Natural killer cell treated with Interleukin-12 subunit alpha and Interleukin-12 subunit beta and Interleukin-15 and Interleukin-18, amount 100 ng/mL, for 72 hours (primary cell): ENCODE results near the gene CEP290. TPM values are rescaled to one million over a fixed set of nuclear protein-coding genes. Genes with fewer than 3 reads are reported as not detected.
A peak's percentile ranks its signal among the peaks of the same experiment; 100 is the strongest.

ENCODE experiments used
- ATAC-seq, 2 donors: fragments of 150-1000 bp; cut with Tn5 transposase in 1 of 2; sonication (Bioruptor Pico), chemical (Tn5 transposase) in 1 of 2; 2 replicates each; pipeline ENCODE4 v1.10.0; 2021
- DNase-seq: peaks from one replicate; pipeline ENCODE4 v3.0.0; 2022; ENCODE audit warnings: low spot score
- H3K27ac Mint-ChIP-seq, 2 donors: 1 replicate in 1 of 2; 2 replicates in 1 of 2; pipeline ENCODE4 v1.8.0; 2022; ENCODE audit warnings: mixed read lengths in 2 of 2, mild to moderate bottlenecking in 1 of 2, moderate library complexity in 1 of 2
- H3K27me3 Mint-ChIP-seq, 2 donors: 1 replicate in 1 of 2; 2 replicates in 1 of 2; pipeline ENCODE4 v1.8.0; 2022; ENCODE audit warnings: mixed read lengths in 2 of 2
- H3K36me3 Mint-ChIP-seq: one replicate; pipeline ENCODE4 v1.8.0; 2022; ENCODE audit warnings: mixed read lengths
- H3K4me1 Mint-ChIP-seq, 2 donors: 1 replicate in 1 of 2; 2 replicates in 1 of 2; pipeline ENCODE4 v1.8.0; 2022; ENCODE audit warnings: low read depth in 2 of 2, mixed read lengths in 2 of 2, mild to moderate bottlenecking in 1 of 2
- H3K4me3 Mint-ChIP-seq: one replicate; pipeline ENCODE4 v1.8.0; 2022; ENCODE audit warnings: mixed read lengths
- H3K9me3 Mint-ChIP-seq: 2 replicates; pipeline ENCODE4 v1.8.0; 2022; ENCODE audit warnings: mixed read lengths
- total RNA-seq, 2 donors: library from RNA; stranded (reverse); gene quantifications; one replicate each; pipeline ENCODE4 v1.2.3, GENCODE V29; 2022

The CEP290 gene, protein sequence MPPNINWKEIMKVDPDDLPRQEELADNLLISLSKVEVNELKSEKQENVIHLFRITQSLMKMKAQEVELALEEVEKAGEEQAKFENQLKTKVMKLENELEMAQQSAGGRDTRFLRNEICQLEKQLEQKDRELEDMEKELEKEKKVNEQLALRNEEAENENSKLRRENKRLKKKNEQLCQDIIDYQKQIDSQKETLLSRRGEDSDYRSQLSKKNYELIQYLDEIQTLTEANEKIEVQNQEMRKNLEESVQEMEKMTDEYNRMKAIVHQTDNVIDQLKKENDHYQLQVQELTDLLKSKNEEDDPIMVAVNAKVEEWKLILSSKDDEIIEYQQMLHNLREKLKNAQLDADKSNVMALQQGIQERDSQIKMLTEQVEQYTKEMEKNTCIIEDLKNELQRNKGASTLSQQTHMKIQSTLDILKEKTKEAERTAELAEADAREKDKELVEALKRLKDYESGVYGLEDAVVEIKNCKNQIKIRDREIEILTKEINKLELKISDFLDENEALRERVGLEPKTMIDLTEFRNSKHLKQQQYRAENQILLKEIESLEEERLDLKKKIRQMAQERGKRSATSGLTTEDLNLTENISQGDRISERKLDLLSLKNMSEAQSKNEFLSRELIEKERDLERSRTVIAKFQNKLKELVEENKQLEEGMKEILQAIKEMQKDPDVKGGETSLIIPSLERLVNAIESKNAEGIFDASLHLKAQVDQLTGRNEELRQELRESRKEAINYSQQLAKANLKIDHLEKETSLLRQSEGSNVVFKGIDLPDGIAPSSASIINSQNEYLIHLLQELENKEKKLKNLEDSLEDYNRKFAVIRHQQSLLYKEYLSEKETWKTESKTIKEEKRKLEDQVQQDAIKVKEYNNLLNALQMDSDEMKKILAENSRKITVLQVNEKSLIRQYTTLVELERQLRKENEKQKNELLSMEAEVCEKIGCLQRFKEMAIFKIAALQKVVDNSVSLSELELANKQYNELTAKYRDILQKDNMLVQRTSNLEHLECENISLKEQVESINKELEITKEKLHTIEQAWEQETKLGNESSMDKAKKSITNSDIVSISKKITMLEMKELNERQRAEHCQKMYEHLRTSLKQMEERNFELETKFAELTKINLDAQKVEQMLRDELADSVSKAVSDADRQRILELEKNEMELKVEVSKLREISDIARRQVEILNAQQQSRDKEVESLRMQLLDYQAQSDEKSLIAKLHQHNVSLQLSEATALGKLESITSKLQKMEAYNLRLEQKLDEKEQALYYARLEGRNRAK (N-terminal part only)
- total RNA-seq, result 10 to 100 TPM; 12.6 to 22.2 TPM

DNA sequence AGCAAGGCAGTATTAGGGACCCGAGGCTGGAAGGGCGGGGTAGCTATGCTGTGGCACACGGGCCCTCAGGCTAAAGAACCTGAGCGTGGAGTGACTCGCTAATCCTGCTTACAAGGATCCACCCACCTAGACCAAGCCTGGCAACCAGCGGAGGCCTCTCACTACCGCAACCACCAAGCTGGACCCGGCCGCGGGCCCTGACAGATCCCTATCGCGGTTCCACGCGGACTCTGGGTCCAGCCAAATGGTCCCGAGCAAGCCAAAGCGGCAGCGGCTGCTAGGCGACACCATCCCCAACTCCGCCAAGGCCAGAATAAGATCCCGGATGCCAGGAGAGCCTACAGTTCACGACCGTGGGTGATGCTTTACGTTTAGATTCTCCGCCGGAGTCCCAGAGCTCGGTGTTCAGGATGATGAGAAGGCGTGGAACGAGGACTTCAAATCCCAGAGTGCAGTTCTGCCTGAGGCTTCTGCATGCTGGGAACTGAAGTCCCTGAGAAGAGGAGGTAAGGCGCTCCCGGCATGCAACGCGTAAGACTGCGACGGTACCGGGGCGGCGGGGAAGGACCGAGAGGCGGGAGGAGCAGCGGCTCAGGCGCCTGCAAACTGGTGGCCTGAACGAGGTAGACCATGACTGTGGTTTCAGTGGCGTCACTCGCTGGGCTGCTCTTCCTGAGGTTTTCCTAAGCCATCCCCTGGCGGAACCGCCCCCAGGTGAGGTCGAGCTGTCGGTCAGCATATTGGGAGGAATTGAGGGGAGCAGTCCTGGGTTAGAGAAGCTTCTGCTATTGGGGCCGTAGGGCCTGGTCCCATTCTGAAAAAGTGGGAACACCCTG, at the start of gene CEP290, which contains the start of gene TMTC3:
Gene CEP290, minus strand, starts transcription at position 315 of the 836 bp plus-strand sequence. CDS start 781 bp downstream, outside the sequence.
Gene TMTC3, plus strand, starts transcription at position 534 of the 836 bp plus-strand sequence. CDS start 6,009 bp downstream, outside the sequence.
- Mint-ChIP-seq H3K9me3 (no peaks in the 10 kb centered on the region), H3K4me1 (peaks cover 26 to 30% of the 10 kb centered on the region in 2 donors)
- peak; percentile 95 for DNase-seq

DNA sequence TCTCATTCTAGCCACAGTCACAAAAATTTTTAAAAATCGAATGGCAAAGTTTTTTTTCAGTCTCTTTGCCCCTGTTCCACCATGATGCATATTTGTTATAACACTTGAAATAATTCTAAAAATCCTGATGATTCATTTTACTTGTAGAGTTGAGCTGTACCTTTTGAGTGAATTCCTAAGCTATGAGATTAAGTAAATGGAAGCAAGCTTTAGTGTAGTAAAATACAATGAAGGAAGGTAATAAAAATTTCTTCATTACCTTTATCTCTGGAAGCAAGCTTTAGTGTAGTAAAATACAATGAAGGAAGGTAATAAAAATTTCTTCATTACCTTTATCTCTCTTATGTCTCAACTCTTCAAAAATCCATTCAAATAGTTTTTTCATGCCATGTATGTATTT, 46.3 kb upstream of the CEP290 start:
- no peaks in the 10 kb centered on the region for H3K9me3 Mint-ChIP-seq
- no peaks in the 10 kb centered on the region for H3K27me3 Mint-ChIP-seq
- H3K4me1 Mint-ChIP-seq, result no peaks in the 10 kb centered on the region
- DNase-seq, result no peak
- no peaks in the 10 kb centered on the region for H3K36me3 Mint-ChIP-seq
- no peak overlapping the region for H3K4me3 Mint-ChIP-seq
- no peak overlapping the region for H3K27ac Mint-ChIP-seq
- ATAC-seq, result no peak

More for the DNA sequence above, at the start of gene CEP290, which contains the start of gene TMTC3:
- ATAC-seq, result peak; percentile 99 to 100
- H3K36me3 Mint-ChIP-seq, result peaks cover 17% of the 10 kb centered on the region
- H3K27ac Mint-ChIP-seq, result peak within 1 kb of the TSS; percentile 75 to 92
- H3K27me3 Mint-ChIP-seq, result no peaks in the 10 kb centered on the region
- H3K4me3 Mint-ChIP-seq, result peak within 1 kb of the TSS; percentile 93

DNA sequence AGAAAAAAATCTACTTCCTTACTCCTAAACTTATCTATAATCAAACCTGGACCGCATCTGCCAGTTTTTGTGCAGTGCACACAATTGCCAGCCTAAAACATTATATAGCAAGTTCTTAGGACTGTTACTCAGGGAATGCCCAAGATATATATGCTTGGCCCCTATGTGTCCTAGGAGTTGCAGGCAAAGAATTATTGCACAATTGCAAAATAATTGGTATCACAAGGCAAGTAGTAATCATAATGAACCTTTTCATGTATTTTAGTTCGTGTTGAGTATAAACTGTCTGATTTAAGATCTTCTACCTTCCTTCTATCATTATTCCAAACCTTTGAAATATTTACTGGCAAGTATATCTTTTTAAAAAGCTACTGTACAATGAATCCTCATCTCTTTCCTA, 45.7 kb upstream of the CEP290 start:
- ATAC-seq (no peak), DNase-seq (no peak)
- no peaks in the 10 kb centered on the region for H3K36me3 Mint-ChIP-seq
- H3K27me3 Mint-ChIP-seq, result no peaks in the 10 kb centered on the region
- H3K27ac Mint-ChIP-seq, result no peak overlapping the region
- H3K9me3 Mint-ChIP-seq, result no peaks in the 10 kb centered on the region
- H3K4me1 Mint-ChIP-seq, result no peaks in the 10 kb centered on the region
- no peak overlapping the region for H3K4me3 Mint-ChIP-seq

DNA sequence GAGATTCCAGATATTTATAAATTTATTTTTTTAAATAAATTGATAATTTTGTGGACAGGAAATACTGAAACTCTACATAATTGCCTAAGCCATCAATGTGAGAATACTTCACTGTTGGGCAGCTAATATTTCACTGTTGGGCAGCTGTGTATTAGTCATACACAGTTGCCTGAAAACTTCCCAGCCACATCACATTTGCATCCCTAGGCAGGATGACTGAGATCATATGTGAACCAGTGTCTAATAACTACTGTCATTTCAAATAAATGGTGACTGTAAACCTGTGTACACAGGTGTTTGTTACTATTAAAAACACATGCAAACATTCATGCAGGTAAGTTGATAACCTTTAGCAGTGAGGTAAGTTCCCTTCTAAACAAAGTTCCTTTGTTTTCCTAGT, 44.1 kb upstream of the CEP290 start:
- H3K27me3 Mint-ChIP-seq, result no peaks in the 10 kb centered on the region
- H3K4me3 Mint-ChIP-seq, result no peak overlapping the region
- no peaks in the 10 kb centered on the region for H3K9me3 Mint-ChIP-seq
- H3K36me3 Mint-ChIP-seq, result peaks cover 7% of the 10 kb centered on the region
- ATAC-seq (no peak), DNase-seq (no peak)
- H3K4me1 Mint-ChIP-seq, result no peaks in the 10 kb centered on the region
- H3K27ac Mint-ChIP-seq, result no peak overlapping the region

DNA sequence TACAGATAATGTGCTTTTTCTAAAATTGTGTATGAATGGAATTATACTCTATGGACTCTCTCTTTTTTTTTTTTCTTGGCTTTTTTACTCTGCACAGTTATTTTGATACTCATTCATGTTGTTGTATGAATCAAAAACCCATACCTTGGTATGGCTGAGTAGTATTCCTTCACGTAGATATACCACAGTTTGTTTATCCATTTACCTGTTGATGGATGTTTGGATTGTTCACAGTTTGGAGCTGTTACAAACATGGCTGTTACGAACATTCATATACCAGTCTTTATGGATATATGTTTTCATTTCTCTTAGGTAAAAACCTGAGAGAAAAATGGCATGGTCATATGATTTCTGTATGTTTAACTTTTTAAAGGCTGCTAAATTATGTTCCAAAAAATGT, 43.4 kb upstream of the CEP290 start:
- H3K4me3 Mint-ChIP-seq, result no peak overlapping the region
- no peak for DNase-seq
- no peaks in the 10 kb centered on the region for H3K9me3 Mint-ChIP-seq
- H3K4me1 Mint-ChIP-seq, result no peaks in the 10 kb centered on the region
- H3K27me3 Mint-ChIP-seq, result no peaks in the 10 kb centered on the region
- no peak overlapping the region for H3K27ac Mint-ChIP-seq
- ATAC-seq, result no peak
- peaks cover 10% of the 10 kb centered on the region for H3K36me3 Mint-ChIP-seq

DNA sequence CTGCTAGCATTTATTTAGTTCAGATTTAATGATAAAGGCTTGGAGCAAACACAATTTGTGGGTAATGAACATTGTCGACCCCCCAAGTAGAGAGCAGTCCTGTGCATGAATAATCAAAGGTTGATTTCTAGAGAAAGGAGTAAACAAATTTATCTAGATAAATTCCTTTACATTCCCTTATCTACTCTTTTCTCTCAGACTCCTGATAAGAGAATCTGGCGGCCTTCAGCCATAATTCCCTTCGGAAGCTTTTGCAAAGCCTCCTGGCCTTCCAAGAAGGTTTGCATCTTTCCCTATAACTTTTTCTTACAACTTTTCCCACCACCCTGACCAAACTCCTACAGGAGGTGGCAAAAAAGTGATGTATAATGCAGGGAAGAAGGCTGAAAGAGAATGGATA, 42.3 kb upstream of the CEP290 start:
- ATAC-seq, result no peak
- H3K36me3 Mint-ChIP-seq, result peaks cover 16% of the 10 kb centered on the region
- no peak for DNase-seq
- no peaks in the 10 kb centered on the region for H3K27me3 Mint-ChIP-seq
- H3K27ac Mint-ChIP-seq, result no peak overlapping the region
- H3K9me3 Mint-ChIP-seq, result no peaks in the 10 kb centered on the region
- H3K4me1 Mint-ChIP-seq, result no peaks in the 10 kb centered on the region
- no peak overlapping the region for H3K4me3 Mint-ChIP-seq

DNA sequence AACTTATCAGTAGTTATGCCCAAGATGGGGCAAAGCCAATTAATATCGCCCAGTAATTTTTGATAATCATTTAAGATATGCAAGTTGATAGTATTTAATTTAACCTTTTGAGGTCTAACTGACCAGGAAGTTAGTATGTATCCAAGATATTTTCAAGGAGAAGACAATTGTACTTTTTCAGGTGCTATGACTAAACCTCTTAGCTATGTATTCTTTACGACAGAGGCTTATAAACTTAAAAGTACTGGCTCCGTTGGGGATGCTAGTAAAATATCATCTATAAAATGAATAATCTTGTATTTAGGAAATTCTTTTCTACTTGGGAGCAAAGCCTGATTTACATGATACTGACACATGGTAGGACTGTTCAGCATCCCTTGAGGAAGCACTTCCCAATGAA, 40.5 kb upstream of the CEP290 start:
- peaks cover 16% of the 10 kb centered on the region for H3K36me3 Mint-ChIP-seq
- no peak for DNase-seq
- no peaks in the 10 kb centered on the region for H3K27me3 Mint-ChIP-seq
- H3K4me3 Mint-ChIP-seq, result no peak overlapping the region
- H3K27ac Mint-ChIP-seq, result no peak overlapping the region
- no peak for ATAC-seq
- H3K9me3 Mint-ChIP-seq, result no peaks in the 10 kb centered on the region
- H3K4me1 Mint-ChIP-seq, result no peaks in the 10 kb centered on the region

DNA sequence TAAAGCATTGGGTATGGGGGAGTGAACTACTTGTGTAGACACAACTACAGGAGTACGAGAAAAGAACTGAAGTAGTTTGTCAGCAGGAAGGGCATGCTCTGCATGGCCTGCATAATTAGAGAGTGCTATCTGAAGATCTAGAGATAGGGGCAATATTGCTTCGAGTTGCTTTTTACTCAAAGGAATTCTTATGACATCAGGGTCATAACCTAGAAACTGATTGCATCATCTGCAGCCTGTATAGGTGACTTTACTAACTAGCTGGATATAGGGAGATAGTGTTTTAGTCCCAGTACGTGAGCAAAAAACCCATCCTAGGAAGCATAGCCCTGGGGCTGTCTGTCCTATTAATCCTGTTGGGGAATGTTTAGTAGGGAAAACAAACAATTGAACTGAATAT, 40.0 kb upstream of the CEP290 start:
- Mint-ChIP-seq H3K27ac (no peak overlapping the region), H3K4me3 (no peak overlapping the region), H3K9me3 (no peaks in the 10 kb centered on the region), H3K36me3 (peaks cover 17% of the 10 kb centered on the region), H3K27me3 (no peaks in the 10 kb centered on the region), H3K4me1 (no peaks in the 10 kb centered on the region)
- ATAC-seq (no peak), DNase-seq (no peak)

DNA sequence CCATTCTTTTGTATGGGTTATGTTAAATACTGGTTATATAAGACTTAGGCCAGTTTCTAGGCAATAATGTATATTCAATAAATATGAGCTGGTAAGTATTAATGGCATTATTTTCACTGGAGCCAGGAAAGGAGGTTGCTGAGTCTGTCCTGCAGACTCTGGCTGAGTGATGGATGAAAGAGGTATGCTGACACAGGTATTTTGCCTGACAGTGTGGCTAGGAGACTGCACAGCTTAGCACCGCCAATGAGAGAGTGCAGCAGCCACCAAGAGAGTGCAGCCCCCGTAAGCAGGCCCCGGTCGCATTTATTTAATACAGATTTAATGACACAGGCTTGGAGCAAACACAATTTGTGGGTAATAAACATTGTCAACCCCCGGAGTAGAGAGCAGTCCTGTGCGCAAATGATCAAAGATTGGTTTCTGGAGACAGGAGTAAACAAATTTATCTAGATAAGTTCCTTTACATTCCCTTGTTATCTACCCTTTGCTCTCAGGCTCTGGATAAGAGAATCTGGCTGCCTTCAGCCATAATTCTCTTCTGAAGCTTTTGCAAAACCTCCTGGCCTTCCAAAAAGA, 37.6 kb upstream of the CEP290 start:
- Mint-ChIP-seq H3K4me1 (no peaks in the 10 kb centered on the region), H3K9me3 (no peaks in the 10 kb centered on the region), H3K27me3 (no peaks in the 10 kb centered on the region), H3K4me3 (no peak overlapping the region), H3K27ac (no peak overlapping the region), H3K36me3 (peaks cover 30% of the 10 kb centered on the region)
- ATAC-seq, result no peak
- no peak for DNase-seq

DNA sequence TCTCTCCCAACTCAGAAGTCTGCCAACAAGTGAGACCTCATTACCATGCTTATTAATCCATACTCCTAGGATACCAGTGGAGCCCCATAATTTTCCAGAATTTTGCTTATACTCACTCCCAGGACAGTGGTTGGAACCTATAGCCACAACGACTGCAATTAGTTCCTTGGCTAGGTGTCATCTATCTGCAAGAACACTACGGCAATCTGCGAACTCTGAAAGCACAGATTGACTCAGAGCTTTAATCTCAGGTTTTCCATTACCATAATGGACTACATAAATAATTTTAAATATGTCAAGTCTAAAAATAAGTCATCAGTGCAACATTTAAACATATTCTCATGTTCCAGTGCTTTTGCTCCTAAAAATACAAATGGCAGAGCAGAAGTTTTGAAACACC, 33.7 kb upstream of the CEP290 start:
- no peaks in the 10 kb centered on the region for H3K27me3 Mint-ChIP-seq
- no peaks in the 10 kb centered on the region for H3K4me1 Mint-ChIP-seq
- ATAC-seq (no peak), DNase-seq (no peak)
- H3K9me3 Mint-ChIP-seq, result no peaks in the 10 kb centered on the region
- no peak overlapping the region for H3K27ac Mint-ChIP-seq
- H3K36me3 Mint-ChIP-seq, result peaks cover 28% of the 10 kb centered on the region
- H3K4me3 Mint-ChIP-seq, result no peak overlapping the region

DNA sequence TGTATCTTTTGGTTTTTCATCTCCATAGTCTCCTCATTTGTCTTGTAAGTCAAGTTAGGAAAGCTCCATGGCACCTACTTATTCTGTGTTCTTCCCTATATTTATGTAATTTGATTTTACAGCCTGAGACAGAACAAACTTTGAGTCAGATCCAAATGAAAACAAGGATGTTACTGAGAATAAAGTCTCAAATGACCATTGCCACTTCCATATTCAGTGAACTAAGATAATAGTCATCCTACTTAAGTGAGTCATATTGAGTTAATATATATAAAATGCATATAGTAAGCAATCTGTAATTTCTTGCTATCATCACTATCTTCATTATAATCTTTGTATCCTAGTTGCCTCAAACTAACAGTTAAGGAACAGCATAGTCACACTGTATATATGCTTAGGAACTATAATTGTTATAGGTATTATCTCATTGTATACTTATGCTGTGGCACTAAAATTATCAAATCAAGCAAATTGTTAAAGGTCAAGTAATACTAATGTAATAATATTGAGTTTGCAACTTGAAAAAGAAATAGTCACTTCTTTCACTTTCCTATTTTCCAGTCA, 31.0 kb upstream of the CEP290 start:
- no peaks in the 10 kb centered on the region for H3K9me3 Mint-ChIP-seq
- H3K27me3 Mint-ChIP-seq, result no peaks in the 10 kb centered on the region
- no peaks in the 10 kb centered on the region for H3K4me1 Mint-ChIP-seq
- H3K36me3 Mint-ChIP-seq, result peaks cover 21% of the 10 kb centered on the region
- no peak for ATAC-seq
- no peak overlapping the region for H3K4me3 Mint-ChIP-seq
- H3K27ac Mint-ChIP-seq, result no peak overlapping the region
- DNase-seq, result no peak

DNA sequence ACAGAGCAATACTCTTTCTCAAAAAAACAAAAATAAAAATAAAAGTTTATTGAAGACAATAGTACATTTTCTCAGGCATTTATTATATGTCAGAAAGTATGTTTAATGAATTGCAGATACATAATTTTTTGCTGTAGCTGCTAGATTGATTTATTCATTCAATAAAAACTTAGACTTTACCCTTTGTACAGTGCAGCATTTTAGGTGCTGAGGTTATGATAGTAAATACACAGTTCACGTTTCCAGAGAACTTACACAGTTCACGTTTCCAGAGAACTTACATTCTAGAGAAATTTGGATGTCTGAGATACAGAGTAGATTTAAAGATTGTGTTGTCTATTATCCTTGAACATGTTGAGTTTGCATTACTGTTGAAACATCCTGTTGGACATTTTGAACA, 25.5 kb upstream of the CEP290 start:
- no peak overlapping the region for H3K27ac Mint-ChIP-seq
- no peaks in the 10 kb centered on the region for H3K27me3 Mint-ChIP-seq
- H3K9me3 Mint-ChIP-seq, result no peaks in the 10 kb centered on the region
- H3K4me3 Mint-ChIP-seq, result no peak overlapping the region
- DNase-seq (no peak), ATAC-seq (no peak)
- no peaks in the 10 kb centered on the region for H3K4me1 Mint-ChIP-seq
- peaks cover 11% of the 10 kb centered on the region for H3K36me3 Mint-ChIP-seq
